ENCODE data around the gene STAB2. TPM values are rescaled to one million over a fixed set of nuclear protein-coding genes. Genes with fewer than 3 reads are reported as not detected.

STAB2 gene
- total and polyA plus RNA-seq, 11 donors, result 0.12 to 3.5 (median 0.37) TPM; not detected in 6

DNA sequence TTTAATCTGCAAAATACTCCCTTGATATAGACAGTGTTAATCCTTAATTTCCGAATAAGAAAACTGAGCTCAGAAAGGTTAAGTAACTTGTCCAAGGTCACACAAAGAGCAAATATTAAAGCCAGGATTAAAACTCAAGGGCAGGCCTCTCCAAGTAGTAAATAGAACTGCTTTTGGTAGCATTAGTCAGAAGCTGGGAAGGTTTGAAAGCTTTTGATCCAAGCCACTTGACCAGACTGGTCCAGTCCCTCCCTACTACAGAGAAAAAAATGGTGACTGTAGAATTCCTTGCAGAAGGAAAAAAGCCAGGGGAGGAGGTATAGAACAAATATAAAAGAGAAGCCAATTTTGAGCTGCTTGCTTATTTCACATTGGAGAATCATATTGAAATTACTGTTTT lies 142.4 kb downstream of the STAB2 start:
- H3K4me1 ChIP-seq, result no peaks in the 10 kb centered on the region
- no peak for ATAC-seq
- DNase-seq, result no peak
- no peaks in the 10 kb centered on the region for H3K27me3 ChIP-seq
- no peak overlapping the region for H3K4me3 ChIP-seq
- intact Hi-C loops (cut with DNase I), result no loop called here
- H3K27ac ChIP-seq, result no peak overlapping the region
- TF ChIP-seq POLR2A (IDR thresholded peaks at IDR 0.05), result no peak
- TF ChIP-seq, protein P1, sequence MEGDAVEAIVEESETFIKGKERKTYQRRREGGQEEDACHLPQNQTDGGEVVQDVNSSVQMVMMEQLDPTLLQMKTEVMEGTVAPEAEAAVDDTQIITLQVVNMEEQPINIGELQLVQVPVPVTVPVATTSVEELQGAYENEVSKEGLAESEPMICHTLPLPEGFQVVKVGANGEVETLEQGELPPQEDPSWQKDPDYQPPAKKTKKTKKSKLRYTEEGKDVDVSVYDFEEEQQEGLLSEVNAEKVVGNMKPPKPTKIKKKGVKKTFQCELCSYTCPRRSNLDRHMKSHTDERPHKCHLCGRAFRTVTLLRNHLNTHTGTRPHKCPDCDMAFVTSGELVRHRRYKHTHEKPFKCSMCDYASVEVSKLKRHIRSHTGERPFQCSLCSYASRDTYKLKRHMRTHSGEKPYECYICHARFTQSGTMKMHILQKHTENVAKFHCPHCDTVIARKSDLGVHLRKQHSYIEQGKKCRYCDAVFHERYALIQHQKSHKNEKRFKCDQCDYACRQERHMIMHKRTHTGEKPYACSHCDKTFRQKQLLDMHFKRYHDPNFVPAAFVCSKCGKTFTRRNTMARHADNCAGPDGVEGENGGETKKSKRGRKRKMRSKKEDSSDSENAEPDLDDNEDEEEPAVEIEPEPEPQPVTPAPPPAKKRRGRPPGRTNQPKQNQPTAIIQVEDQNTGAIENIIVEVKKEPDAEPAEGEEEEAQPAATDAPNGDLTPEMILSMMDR (IDR thresholded peaks at IDR 0.05), result no peak
- peaks cover 0 to 11% (median 0%) of the 10 kb centered on the region in 12 donors for H3K9me3 ChIP-seq
- H3K36me3 ChIP-seq, result no peaks in the 10 kb centered on the region
- WGBS, 4 donors, result 84 to 95% (median 93%) methylated on average over 1 of the region's 1 CpG

- peaks cover 0 to 11% (median 0%) of the 10 kb centered on the region in 12 donors for H3K9me3 ChIP-seq
- H3K4me1 ChIP-seq, result no peaks in the 10 kb centered on the region
- DNase-seq, result no peak
- H3K36me3 ChIP-seq, result no peaks in the 10 kb centered on the region
- no peak for ATAC-seq
- no peak overlapping the region for H3K27ac ChIP-seq
- WGBS, 4 donors, result 89 to 93% (median 90%) methylated on average over 1 of the region's 1 CpG
- TF ChIP-seq POLR2A (IDR thresholded peaks at IDR 0.05), result no peak
- TF ChIP-seq, protein P1 (IDR thresholded peaks at IDR 0.05), result no peak
- intact Hi-C loops (cut with DNase I), result no loop called here
- no peak overlapping the region for H3K4me3 ChIP-seq
- no peaks in the 10 kb centered on the region for H3K27me3 ChIP-seq
These were observed 144.5 kb downstream of the STAB2 start for GRCh38 chr12:103731539-103731938.

- ATAC-seq (no peak), DNase-seq (no peak)
- H3K27ac ChIP-seq, result no peak overlapping the region
- WGBS, 4 donors, result 66 to 86% (median 82%) methylated on average over 2 of the region's 2 CpGs
- no peak for TF ChIP-seq POLR2A (IDR thresholded peaks at IDR 0.05)
- TF ChIP-seq, protein P1 (IDR thresholded peaks at IDR 0.05), result no peak
- H3K4me3 ChIP-seq, result no peak overlapping the region
- intact Hi-C loops (cut with DNase I), result no loop called here
- H3K4me1 ChIP-seq, result no peaks in the 10 kb centered on the region
- H3K27me3 ChIP-seq, result no peaks in the 10 kb centered on the region
- H3K36me3 ChIP-seq, result no peaks in the 10 kb centered on the region
- H3K9me3 ChIP-seq, result peaks cover 0 to 11% (median 0%) of the 10 kb centered on the region in 12 donors
These were observed 147.8 kb downstream of the STAB2 start for GRCh38 chr12:103734863-103735262.

GRCh38 chr12:103735291-103735690 lies 148.2 kb downstream of the STAB2 start:
- 82 to 90% (median 87%) methylated on average over 8 of the region's 8 CpGs for WGBS, 4 donors
- intact Hi-C loops (cut with DNase I), result no loop called here
- H3K9me3 ChIP-seq, result peaks cover 0 to 11% (median 0%) of the 10 kb centered on the region in 12 donors
- ATAC-seq, result no peak
- DNase-seq, result no peak
- H3K36me3 ChIP-seq, result no peaks in the 10 kb centered on the region
- no peak for TF ChIP-seq POLR2A (IDR thresholded peaks at IDR 0.05)
- TF ChIP-seq, protein P1 (IDR thresholded peaks at IDR 0.05), result no peak
- no peak overlapping the region for H3K27ac ChIP-seq
- no peak overlapping the region for H3K4me3 ChIP-seq
- H3K4me1 ChIP-seq, result no peaks in the 10 kb centered on the region
- no peaks in the 10 kb centered on the region for H3K27me3 ChIP-seq

All from heart left ventricle (tissue), 16 donors.